ENCODE measurements around the gene GPD1L.

- TF ChIP-seq, protein P1, sequence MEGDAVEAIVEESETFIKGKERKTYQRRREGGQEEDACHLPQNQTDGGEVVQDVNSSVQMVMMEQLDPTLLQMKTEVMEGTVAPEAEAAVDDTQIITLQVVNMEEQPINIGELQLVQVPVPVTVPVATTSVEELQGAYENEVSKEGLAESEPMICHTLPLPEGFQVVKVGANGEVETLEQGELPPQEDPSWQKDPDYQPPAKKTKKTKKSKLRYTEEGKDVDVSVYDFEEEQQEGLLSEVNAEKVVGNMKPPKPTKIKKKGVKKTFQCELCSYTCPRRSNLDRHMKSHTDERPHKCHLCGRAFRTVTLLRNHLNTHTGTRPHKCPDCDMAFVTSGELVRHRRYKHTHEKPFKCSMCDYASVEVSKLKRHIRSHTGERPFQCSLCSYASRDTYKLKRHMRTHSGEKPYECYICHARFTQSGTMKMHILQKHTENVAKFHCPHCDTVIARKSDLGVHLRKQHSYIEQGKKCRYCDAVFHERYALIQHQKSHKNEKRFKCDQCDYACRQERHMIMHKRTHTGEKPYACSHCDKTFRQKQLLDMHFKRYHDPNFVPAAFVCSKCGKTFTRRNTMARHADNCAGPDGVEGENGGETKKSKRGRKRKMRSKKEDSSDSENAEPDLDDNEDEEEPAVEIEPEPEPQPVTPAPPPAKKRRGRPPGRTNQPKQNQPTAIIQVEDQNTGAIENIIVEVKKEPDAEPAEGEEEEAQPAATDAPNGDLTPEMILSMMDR (IDR thresholded peaks at IDR 0.05 in 4 of 5, conservative IDR thresholded peaks at IDR 0.05 in 1 of 5) = no peak
- no peak for TF ChIP-seq POLR2A (IDR thresholded peaks at IDR 0.05)
Measured at GRCh38 chr3:32089476-32089875, 16.9 kb upstream of the GPD1L start.

Measured in gastrocnemius medialis (tissue), 4 donors.